OCI-LY7 (cell line): Measurements from ENCODE around the gene HSBP1. TPM values are rescaled to one million over a fixed set of nuclear protein-coding genes. Genes with fewer than 3 reads are reported as not detected.

Experiments used
- BruUV-seq: library from RNA; stranded (reverse); fragments of 400-500 nt; replicated peaks from 2 replicates; lab custom pipeline; 2021; lab: Mats Ljungman, UMichigan
- CTCF ChIA-PET: fragments of 300-600 bp; sonication (Branson Sonifier 250); formaldehyde crosslinking; loops from one replicate; lab custom pipeline; 2022; ENCODE audit warnings: antibody characterized with exemption; ENCODE audit not compliant: unreplicated experiment; lab: Charles Lee
- POLR2A ChIA-PET: fragments of 300-600 bp; sonication (Branson Sonifier 250); formaldehyde crosslinking; loops from one replicate; lab custom pipeline; 2022; ENCODE audit warnings: antibody characterized with exemption; lab: Charles Lee
- DNase-seq: peaks from one replicate; pipeline ENCODE4 v3.0.0-alpha.2; 2015; ENCODE audit warnings: low spot score
- H2AFZ ChIP-seq: fragments of 200-600 bp; sonication (generic), shearing (Covaris generic); 2 replicates; pipeline ENCODE4 v1.6.1; 2014; ENCODE audit warnings: mild to moderate bottlenecking, antibody characterized with exemption, low read length, moderate library complexity
- H3K27ac ChIP-seq: fragments of 200-600 bp; sonication (generic); 2 replicates; pipeline ENCODE4 v1.5.1; 2014; ENCODE audit warnings: mixed run types, low read depth, mild to moderate bottlenecking, moderate library complexity, low read length, inconsistent platforms; ENCODE audit not compliant: poor library complexity, severe bottlenecking
- H3K36me3 ChIP-seq: fragments of 200-600 bp; sonication (generic); 2 replicates; pipeline ENCODE4 v1.6.1; 2014; ENCODE audit warnings: mild to moderate bottlenecking, antibody characterized with exemption, low read length, moderate library complexity, mixed read lengths; ENCODE audit not compliant: insufficient read depth
- H3K4me1 ChIP-seq: fragments of 200-600 bp; sonication (generic); 2 replicates; pipeline ENCODE4 v1.5.1; 2014; ENCODE audit warnings: mild to moderate bottlenecking, low read length; ENCODE audit not compliant: insufficient read depth, poor library complexity, severe bottlenecking
- H3K4me2 ChIP-seq: fragments of 200-600 bp; sonication (generic); 2 replicates; pipeline ENCODE4 v1.6.1; 2014; ENCODE audit warnings: mild to moderate bottlenecking, low read length
- H3K4me3 ChIP-seq: fragments of 200-600 bp; sonication (generic); 2 replicates; pipeline ENCODE4 v1.5.1; 2014; ENCODE audit warnings: mild to moderate bottlenecking, low read depth, low read length; ENCODE audit not compliant: poor library complexity, severe bottlenecking
- H3K79me2 ChIP-seq: fragments of 200-600 bp; sonication (generic); 2 replicates; pipeline ENCODE4 v1.6.1; 2016; ENCODE audit warnings: low read depth, mild to moderate bottlenecking, low read length, moderate library complexity, mixed read lengths; ENCODE audit not compliant: insufficient read depth
- H3K9me2 ChIP-seq: fragments of 200-600 bp; sonication (generic); 2 replicates; pipeline ENCODE4 v1.6.1; 2016; ENCODE audit warnings: mild to moderate bottlenecking, low read length, mixed read lengths; ENCODE audit not compliant: insufficient read depth
- H3K9me3 ChIP-seq: fragments of 200-600 bp; sonication (generic); 2 replicates; pipeline ENCODE4 v1.6.1; 2014; ENCODE audit warnings: mild to moderate bottlenecking, mixed run types, low read length, mixed read lengths
- H4K20me1 ChIP-seq: fragments of 200-600 bp; sonication (generic); 2 replicates; pipeline ENCODE4 v1.6.1; 2014; ENCODE audit warnings: mild to moderate bottlenecking, antibody characterized with exemption, low read length, moderate library complexity, mixed read lengths; ENCODE audit not compliant: insufficient read depth
- EZH2phosphoT487 ChIP-seq: fragments of 200-600 bp; sonication (generic); IDR thresholded peaks from 2 replicates; pipeline ENCODE4 v1.6.1; 2018; ENCODE audit warnings: low read depth, borderline replicate concordance, mild to moderate bottlenecking, mixed run types, antibody characterized with exemption, low read length, moderate library complexity, mixed read lengths
- intact Hi-C: fragments of 100-400 bp; cut with micrococcal nuclease; formaldehyde crosslinking; loops from one replicate; pipeline ENCODE4 v1.10.0; 2022; ENCODE audit not compliant: unreplicated experiment
- total RNA-seq, 2 experiments: library from RNA; depleted of rRNA in 1 of 2; stranded (reverse); fragments of >200 nt in 1 of 2; shearing (Covaris generic) in 1 of 2; gene quantifications; 2 replicates each; pipeline ENCODE4 v1.2.3, GENCODE V29; 2014 to 2022
- TF ChIP-seq, protein P1 (sequence below): fragments of 200-600 bp; sonication (generic); conservative IDR thresholded peaks from 2 replicates; pipeline ENCODE4 v1.5.1; 2014; ENCODE audit warnings: mild to moderate bottlenecking, antibody characterized with exemption, low read length, moderate library complexity, mixed read lengths

The HSBP1 gene
- total RNA-seq, 2 experiments from 2014 or later = 105 to 131 TPM

GRCh38 chr16:83845263-83845662 lies 37.5 kb downstream of the HSBP1 start:
- TF ChIP-seq EZH2phosphoT487 = no peak
- TF ChIP-seq, protein P1, sequence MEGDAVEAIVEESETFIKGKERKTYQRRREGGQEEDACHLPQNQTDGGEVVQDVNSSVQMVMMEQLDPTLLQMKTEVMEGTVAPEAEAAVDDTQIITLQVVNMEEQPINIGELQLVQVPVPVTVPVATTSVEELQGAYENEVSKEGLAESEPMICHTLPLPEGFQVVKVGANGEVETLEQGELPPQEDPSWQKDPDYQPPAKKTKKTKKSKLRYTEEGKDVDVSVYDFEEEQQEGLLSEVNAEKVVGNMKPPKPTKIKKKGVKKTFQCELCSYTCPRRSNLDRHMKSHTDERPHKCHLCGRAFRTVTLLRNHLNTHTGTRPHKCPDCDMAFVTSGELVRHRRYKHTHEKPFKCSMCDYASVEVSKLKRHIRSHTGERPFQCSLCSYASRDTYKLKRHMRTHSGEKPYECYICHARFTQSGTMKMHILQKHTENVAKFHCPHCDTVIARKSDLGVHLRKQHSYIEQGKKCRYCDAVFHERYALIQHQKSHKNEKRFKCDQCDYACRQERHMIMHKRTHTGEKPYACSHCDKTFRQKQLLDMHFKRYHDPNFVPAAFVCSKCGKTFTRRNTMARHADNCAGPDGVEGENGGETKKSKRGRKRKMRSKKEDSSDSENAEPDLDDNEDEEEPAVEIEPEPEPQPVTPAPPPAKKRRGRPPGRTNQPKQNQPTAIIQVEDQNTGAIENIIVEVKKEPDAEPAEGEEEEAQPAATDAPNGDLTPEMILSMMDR = no peak
- Histone ChIP-seq H3K4me2 (no peak overlapping the region), H2AFZ (no peak overlapping the region), H3K4me3 (no peak overlapping the region), H3K9me2 (no peaks in the 10 kb centered on the region), H3K36me3 (no peaks in the 10 kb centered on the region), H3K27ac (no peak overlapping the region), H3K4me1 (peaks cover 32% of the 10 kb centered on the region), H3K9me3 (no peaks in the 10 kb centered on the region), H3K79me2 (no peaks in the 10 kb centered on the region), H4K20me1 (no peaks in the 10 kb centered on the region)
- POLR2A ChIA-PET = no interaction called here
- BruUV-seq = no TSS peak
- no peak for DNase-seq
- intact Hi-C loops = no loop called here
- CTCF ChIA-PET = no interaction called here

GRCh38 chr16:83847371-83848225 lies 39.8 kb downstream of the HSBP1 start:
- Histone ChIP-seq H3K79me2 (no peaks in the 10 kb centered on the region), H3K4me2 (no peak overlapping the region), H4K20me1 (no peaks in the 10 kb centered on the region), H2AFZ (no peak overlapping the region), H3K9me3 (no peaks in the 10 kb centered on the region), H3K27ac (no peak overlapping the region), H3K36me3 (no peaks in the 10 kb centered on the region), H3K4me1 (peaks cover 23% of the 10 kb centered on the region), H3K9me2 (no peaks in the 10 kb centered on the region), H3K4me3 (no peak overlapping the region)
- DNase-seq = no peak
- ChIA-PET CTCF (no interaction called here), POLR2A (interaction anchor here (0.5 to 1.1 kb wide), 2 partner anchors 13 to 1053 kb away, joined by 3 read pairs; no protein-coding TSS in a partner anchor)
- no peak for TF ChIP-seq EZH2phosphoT487
- TF ChIP-seq, protein P1 = no peak
- intact Hi-C loops = no loop called here
- no TSS peak for BruUV-seq

DNA sequence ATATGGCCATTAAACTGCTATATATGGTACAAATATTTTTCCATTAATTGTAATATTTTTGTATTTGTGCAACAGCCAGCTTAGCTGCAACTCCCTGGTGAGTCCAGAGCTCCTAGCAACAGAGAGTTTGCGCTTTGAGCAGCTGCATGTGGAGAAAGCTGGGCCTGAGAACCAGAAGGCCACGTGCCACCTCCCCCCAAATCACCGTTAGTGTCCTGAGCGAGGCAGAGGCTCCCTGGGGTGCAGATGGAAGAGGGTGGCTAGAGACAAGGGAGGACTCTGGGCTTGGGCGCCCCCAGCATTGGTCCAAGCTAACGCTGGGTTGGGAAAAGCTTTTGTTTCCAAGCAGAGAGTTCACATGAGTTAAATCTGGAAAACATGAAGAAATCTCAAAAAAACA lies 41.6 kb downstream of the HSBP1 start:
- BruUV-seq = no TSS peak
- intact Hi-C loops = no loop called here

More for the DNA sequence above, 41.6 kb downstream of the HSBP1 start:
- no peak overlapping the region for H3K27ac ChIP-seq
- no peaks in the 10 kb centered on the region for H3K9me3 ChIP-seq
- H3K36me3 ChIP-seq = no peaks in the 10 kb centered on the region
- no peak overlapping the region for H3K4me3 ChIP-seq
- no peaks in the 10 kb centered on the region for H3K9me2 ChIP-seq
- DNase-seq = no peak
- TF ChIP-seq, protein P1 = no peak
- no peak for TF ChIP-seq EZH2phosphoT487
- H3K4me1 ChIP-seq = peaks cover 4% of the 10 kb centered on the region
- no peaks in the 10 kb centered on the region for H4K20me1 ChIP-seq
- POLR2A ChIA-PET = interaction anchor here (0.7 kb wide), 1 partner anchor 401 kb away, joined by 3 read pairs; no protein-coding TSS in a partner anchor
- H3K4me2 ChIP-seq = no peak overlapping the region
- H3K79me2 ChIP-seq = no peaks in the 10 kb centered on the region
- no peak overlapping the region for H2AFZ ChIP-seq
- CTCF ChIA-PET = no interaction called here
